Prostate gland (tissue), 2 donors: ENCODE measurements around the gene SLC23A3. TPM values are rescaled to one million over a fixed set of nuclear protein-coding genes. Genes with fewer than 3 reads are reported as not detected.

ENCODE experiments used
- DNase-seq: peaks from one replicate; pipeline ENCODE4 v3.0.0-alpha.2; 2019; ENCODE audit warnings: low spot score
- H3K27ac ChIP-seq, 2 donors: fragments of 200-600 bp; sonication (generic); 2 replicates each; pipeline ENCODE4 v1.5.1; 2017 to 2019
- H3K27me3 ChIP-seq: fragments of 200-600 bp; sonication (generic); replicated peaks from 2 replicates; pipeline ENCODE4 v1.5.1; 2019; ENCODE audit not compliant: insufficient read depth
- H3K36me3 ChIP-seq, 2 donors: fragments of 200-600 bp; sonication (generic); 1 replicate in 1 of 2; 2 replicates in 1 of 2; pipeline versions ENCODE4 v1.5.1 to v1.8.1; 2017 to 2019
- H3K4me1 ChIP-seq: fragments of 200-600 bp; sonication (generic); replicated peaks from 2 replicates; pipeline ENCODE4 v1.5.1; 2019
- H3K4me3 ChIP-seq, 2 donors: fragments of 200-600 bp; sonication (generic); 2 replicates each; pipeline ENCODE4 v1.5.1; 2017 to 2019
- H3K9me3 ChIP-seq: fragments of 200-600 bp; sonication (generic); 2 replicates; pipeline ENCODE4 v1.5.1; 2017
- POLR2A ChIP-seq: fragments of 450-650 bp; IDR thresholded peaks from one replicate; pipeline ENCODE4 v1.6.1; 2016; ENCODE audit warnings: antibody characterized with exemption, mild to moderate bottlenecking
- POLR2AphosphoS5 ChIP-seq: sonication (generic); formaldehyde crosslinking; IDR thresholded peaks from one replicate; pipeline ENCODE4 v1.6.1; 2017; ENCODE audit warnings: antibody characterized with exemption
- WGBS: methylation state at CpG from one replicate; pipeline ENCODE4 v1.1.5; 2018; 5-methylcytosine and 5-hydroxymethylcytosine counted together
- intact Hi-C: fragments of 100-400 bp; cut with DNase I; formaldehyde crosslinking; loops from one replicate; pipeline ENCODE4 v1.14.2; 2022
- total RNA-seq, 2 donors: library from RNA; depleted of rRNA; stranded (reverse); fragments of >200 nt; gene quantifications; one replicate each; pipeline ENCODE4 v1.1.0, GENCODE V29; 2016
- TF ChIP-seq, protein P1 (sequence below), 4 experiments: fragments of 200-600 bp in 2 of 4; fragments of 450-650 bp in 2 of 4; sonication (generic) in 2 of 4; IDR thresholded peaks; 1 replicate in 3 of 4; 2 replicates in 1 of 4; pipeline ENCODE4 v1.5.1; 2016 to 2019; ENCODE audit warnings: antibody characterized with exemption in 4 of 4, mild to moderate bottlenecking in 2 of 4, moderate library complexity in 2 of 4

Gene SLC23A3
- total RNA-seq, 2 donors from 2014 or later = 2.3 to 2.9 TPM

- Histone ChIP-seq H3K9me3 (no peaks in the 10 kb centered on the region), H3K4me1 (no peaks in the 10 kb centered on the region), H3K36me3 (no peaks in the 10 kb centered on the region), H3K27me3 (no peaks in the 10 kb centered on the region), H3K27ac (no peak overlapping the region), H3K4me3 (no peak overlapping the region)
- TF ChIP-seq POLR2A (no peak), POLR2AphosphoS5 (no peak)
- TF ChIP-seq, protein P1, sequence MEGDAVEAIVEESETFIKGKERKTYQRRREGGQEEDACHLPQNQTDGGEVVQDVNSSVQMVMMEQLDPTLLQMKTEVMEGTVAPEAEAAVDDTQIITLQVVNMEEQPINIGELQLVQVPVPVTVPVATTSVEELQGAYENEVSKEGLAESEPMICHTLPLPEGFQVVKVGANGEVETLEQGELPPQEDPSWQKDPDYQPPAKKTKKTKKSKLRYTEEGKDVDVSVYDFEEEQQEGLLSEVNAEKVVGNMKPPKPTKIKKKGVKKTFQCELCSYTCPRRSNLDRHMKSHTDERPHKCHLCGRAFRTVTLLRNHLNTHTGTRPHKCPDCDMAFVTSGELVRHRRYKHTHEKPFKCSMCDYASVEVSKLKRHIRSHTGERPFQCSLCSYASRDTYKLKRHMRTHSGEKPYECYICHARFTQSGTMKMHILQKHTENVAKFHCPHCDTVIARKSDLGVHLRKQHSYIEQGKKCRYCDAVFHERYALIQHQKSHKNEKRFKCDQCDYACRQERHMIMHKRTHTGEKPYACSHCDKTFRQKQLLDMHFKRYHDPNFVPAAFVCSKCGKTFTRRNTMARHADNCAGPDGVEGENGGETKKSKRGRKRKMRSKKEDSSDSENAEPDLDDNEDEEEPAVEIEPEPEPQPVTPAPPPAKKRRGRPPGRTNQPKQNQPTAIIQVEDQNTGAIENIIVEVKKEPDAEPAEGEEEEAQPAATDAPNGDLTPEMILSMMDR (IDR thresholded peaks at IDR 0.05) = no peak
- 84% methylated on average over 5 of the region's 5 CpGs for WGBS
- DNase-seq = no peak
- intact Hi-C loops = no loop called here
Observed at GRCh38 chr2:219198974-219199373, 29.1 kb upstream of the SLC23A3 start.

- Histone ChIP-seq H3K27ac (no peak overlapping the region), H3K36me3 (no peaks in the 10 kb centered on the region), H3K4me1 (no peaks in the 10 kb centered on the region), H3K27me3 (no peaks in the 10 kb centered on the region), H3K9me3 (no peaks in the 10 kb centered on the region), H3K4me3 (no peak overlapping the region)
- 86% methylated on average over 1 of the region's 1 CpG for WGBS
- intact Hi-C loops = no loop called here
- DNase-seq = no peak
- TF ChIP-seq POLR2AphosphoS5 (no peak), POLR2A (no peak)
- TF ChIP-seq, protein P1 (IDR thresholded peaks at IDR 0.05) = no peak
Observed at GRCh38 chr2:219197388-219197787, 27.6 kb upstream of the SLC23A3 start.

- Histone ChIP-seq H3K9me3 (no peaks in the 10 kb centered on the region), H3K27me3 (no peaks in the 10 kb centered on the region), H3K4me1 (no peaks in the 10 kb centered on the region), H3K27ac (no peak overlapping the region), H3K36me3 (peaks cover 0 to 15% of the 10 kb centered on the region in 2 donors), H3K4me3 (no peak overlapping the region)
- no peak for DNase-seq
- 88% methylated on average over 7 of the region's 7 CpGs for WGBS
- TF ChIP-seq, protein P1 (IDR thresholded peaks at IDR 0.05) = no peak
- TF ChIP-seq POLR2AphosphoS5 (no peak), POLR2A (no peak)
- intact Hi-C loops = no loop called here
Observed at GRCh38 chr2:219186754-219187456, 17.1 kb upstream of the SLC23A3 start.

- no peaks in the 10 kb centered on the region for H3K27me3 ChIP-seq
- peaks cover 0 to 24% of the 10 kb centered on the region in 2 donors for H3K36me3 ChIP-seq
- intact Hi-C loops = no loop called here
- H3K9me3 ChIP-seq = no peaks in the 10 kb centered on the region
- WGBS = 100% methylated on average over 2 of the region's 2 CpGs
- TF ChIP-seq, protein P1 (IDR thresholded peaks at IDR 0.05) = no peak
- TF ChIP-seq POLR2A = no peak
- TF ChIP-seq POLR2AphosphoS5 = no peak
- H3K4me1 ChIP-seq = peaks cover under 1% of the 10 kb centered on the region
- no peak overlapping the region for H3K27ac ChIP-seq
- H3K4me3 ChIP-seq = no peak overlapping the region
- DNase-seq = no peak
Observed at GRCh38 chr2:219184121-219184520, 14.3 kb upstream of the SLC23A3 start.

DNA sequence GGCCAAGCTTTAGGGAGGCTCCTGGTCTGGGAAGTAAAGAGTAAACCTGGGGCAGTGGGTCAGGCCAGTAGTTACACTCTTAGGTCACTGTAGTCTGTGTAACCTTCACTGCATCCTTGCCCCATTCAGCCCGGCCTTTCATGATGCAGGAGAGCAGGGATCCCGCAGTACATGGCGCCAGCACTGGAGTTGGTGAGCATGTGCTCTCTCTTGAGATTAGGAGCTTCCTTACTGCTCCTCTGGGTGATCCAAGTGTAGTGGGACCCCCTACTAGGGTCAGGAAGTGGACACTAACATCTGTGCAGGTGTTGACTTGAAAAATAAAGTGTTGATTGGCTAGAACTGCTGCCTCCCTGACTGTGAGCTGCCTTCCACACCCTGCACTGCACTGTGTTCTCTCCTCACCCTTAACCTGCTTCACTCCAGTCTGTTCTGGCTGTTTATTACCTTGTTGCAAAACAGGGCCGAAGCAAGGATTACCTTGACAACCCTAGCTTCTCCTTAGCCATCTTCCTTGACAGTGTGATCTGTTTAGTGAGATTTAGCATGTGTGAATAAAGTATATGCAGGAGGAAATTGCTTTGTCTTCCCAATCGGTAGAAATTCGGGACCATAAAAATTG is 13.4 kb upstream of the SLC23A3 start:
- Histone ChIP-seq H3K27ac (no peak overlapping the region), H3K9me3 (no peaks in the 10 kb centered on the region), H3K4me3 (no peak overlapping the region), H3K36me3 (peaks cover 0 to 24% of the 10 kb centered on the region in 2 donors), H3K27me3 (no peaks in the 10 kb centered on the region), H3K4me1 (peaks cover 5% of the 10 kb centered on the region)
- intact Hi-C loops = no loop called here
- TF ChIP-seq, protein P1 (IDR thresholded peaks at IDR 0.05) = no peak
- WGBS = 92% methylated on average over 6 of the region's 6 CpGs
- DNase-seq = no peak
